ENCODE results near the gene COL25A1. TPM values are rescaled to one million over a fixed set of nuclear protein-coding genes. Genes with fewer than 3 reads are reported as not detected.
A peak's percentile ranks its signal among the peaks of the same experiment; 100 is the strongest.
"Not testable (repeated sequence)": the region's sequence is repeated elsewhere in the genome, so short reads cannot be mapped to it uniquely, and the experiment has no call there.

Gene COL25A1
- polyA plus RNA-seq, 1 donor: 9.5 TPM

DNA sequence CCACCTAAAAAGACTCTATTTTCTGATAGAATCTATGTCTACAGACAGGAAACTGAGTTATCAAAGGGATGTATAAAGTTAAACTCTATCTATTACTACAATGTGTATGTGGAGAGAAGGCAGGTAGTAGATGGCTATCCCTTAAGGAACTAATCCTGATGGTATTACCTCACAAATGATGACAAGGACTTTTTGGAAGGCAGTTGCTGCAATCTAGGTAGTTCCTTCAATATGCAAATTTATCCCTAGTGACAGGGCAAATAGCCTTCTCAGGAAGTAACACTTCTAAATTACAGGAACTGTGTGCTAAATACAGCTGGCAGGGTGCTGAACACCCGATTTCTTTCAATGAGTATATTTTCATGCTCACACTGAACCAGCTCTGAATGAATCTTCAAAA lies 177.4 kb downstream of the COL25A1 start:
- no peak for DNase-seq (ENCODE audit: low read depth)

DNA sequence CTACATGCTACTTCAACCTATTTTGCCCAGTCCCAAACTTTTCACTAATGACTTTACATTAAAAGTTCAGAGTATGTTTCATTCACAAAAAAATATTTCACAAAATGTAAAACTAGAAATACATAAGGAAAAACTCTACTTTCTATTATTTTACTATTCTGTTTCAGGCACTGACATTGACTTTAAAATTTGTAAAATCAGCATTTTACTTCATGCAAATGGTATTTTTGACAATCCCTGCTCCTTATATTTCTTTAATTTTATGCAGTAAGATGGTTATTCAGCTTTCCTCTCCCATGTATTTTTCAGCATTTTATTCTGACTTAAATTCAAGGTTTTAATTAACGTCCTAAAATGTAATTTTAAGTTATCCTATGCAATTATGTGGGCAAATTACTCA lies 178.5 kb downstream of the COL25A1 start:
- no peak for DNase-seq (ENCODE audit: low read depth)

DNA sequence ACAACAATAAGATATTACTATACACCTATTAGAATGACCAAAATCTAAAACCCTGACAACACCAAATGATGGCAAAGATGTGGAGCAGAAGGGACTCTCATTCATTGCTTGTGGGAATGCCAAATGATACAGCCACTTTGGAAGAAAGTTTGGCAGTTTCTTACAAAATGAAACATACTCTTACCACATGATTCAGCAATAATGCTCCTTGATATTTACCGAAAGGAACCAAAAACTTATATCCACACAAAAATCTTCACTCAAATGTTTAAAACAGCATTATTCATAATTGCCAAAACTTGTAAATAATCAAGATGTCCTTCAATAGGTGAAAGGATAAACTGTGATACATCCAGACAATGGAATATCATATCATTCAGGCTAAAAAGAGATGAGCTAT lies 180.9 kb downstream of the COL25A1 start:
- DNase-seq (ENCODE audit: low read depth): no peak

DNA sequence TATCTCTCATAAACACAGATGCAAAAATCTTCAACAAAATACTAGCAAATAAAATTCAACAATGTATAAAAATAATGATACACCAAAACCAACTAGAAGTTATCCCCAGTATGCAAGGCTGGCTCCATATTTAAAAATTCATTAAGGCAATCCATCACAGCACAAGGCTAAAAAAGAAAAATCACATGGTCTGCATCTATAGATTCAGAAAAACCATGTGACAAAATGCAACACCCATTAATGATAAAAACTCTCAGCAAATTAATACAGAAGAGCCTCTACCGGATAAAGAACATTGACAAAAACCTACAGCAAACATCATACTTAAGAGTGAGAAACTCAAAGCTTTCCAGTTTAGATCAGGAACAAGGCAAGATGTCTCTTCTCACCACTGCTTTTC lies 182.6 kb downstream of the COL25A1 start:
- DNase-seq (ENCODE audit: low read depth): no peak

DNA sequence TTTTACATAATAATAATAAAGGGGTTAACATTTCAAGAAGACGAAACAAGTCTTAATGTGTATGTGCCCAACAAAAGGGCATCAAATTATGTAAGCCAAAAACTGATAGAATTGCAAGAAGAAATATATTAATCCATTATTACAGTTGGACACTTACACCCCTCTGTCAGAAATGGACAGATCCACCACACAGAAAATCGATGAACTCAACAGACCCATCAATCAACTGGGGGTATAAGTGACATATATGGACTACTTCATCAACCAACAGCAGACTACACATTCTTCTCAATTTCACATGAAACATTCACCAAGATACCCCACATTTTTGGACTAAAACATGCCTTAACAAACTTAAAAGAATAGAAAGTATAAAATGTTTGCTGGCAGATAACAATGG lies 183.8 kb downstream of the COL25A1 start:
- no peak for DNase-seq (ENCODE audit: low read depth)

DNA sequence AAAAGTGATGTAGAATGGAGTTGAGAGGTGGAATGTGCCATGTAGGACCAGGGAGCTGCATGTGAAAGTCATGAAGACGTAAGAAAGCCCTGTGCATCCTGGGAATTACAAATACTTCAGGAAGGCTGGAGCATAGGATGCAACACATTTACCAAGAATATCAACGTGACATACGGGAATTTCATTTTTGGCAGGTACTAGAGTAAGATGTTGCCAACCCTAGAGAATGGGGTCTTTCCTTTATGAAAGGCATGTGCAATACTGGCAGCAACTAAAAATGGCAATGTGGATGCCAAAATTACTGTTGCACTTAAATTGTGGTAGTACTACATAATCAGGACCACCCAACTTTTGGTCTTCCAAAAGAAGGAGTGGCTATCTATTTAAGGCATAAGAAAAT lies 188.0 kb downstream of the COL25A1 start:
- DNase-seq (ENCODE audit: low read depth): no peak

DNA sequence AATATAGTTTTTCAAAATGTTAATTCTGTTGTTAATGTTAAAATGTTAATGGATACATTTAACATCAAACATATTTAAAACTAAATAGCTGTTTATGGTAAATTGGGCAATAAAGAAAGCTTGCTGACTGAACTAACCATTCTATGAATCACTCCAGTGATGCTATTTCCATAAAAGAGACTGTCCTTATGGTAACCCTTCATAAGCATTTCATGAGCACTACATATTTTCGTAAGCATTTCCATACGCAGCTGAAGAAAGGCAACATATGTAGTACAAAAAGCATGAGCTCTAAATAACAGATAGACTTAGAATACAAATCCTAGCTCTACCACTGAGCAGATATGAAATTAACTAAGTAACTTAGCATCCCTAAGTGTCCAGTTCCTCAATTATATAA lies 188.9 kb downstream of the COL25A1 start:
- peak; percentile 4 for DNase-seq (ENCODE audit: low read depth)

DNA sequence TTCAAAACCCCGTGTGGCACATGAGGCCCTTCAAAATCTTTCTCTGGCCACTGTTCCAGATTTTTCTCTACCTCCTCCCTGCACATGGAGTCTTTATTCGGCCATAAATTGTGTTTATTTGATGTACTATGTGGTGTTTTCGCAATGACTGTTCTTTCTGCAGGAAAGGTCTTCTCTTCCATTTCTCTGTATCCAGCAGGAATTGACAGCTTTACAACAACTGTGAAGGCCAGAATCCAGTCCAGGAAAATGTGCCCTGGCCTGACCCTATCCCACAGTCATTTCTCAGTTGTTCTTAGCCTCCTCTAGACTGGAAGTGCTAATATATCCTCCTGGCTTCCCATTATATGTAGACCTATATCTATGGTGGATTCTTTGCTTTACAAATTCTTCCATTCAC lies 191.4 kb downstream of the COL25A1 start:
- DNase-seq (ENCODE audit: low read depth): no peak

DNA sequence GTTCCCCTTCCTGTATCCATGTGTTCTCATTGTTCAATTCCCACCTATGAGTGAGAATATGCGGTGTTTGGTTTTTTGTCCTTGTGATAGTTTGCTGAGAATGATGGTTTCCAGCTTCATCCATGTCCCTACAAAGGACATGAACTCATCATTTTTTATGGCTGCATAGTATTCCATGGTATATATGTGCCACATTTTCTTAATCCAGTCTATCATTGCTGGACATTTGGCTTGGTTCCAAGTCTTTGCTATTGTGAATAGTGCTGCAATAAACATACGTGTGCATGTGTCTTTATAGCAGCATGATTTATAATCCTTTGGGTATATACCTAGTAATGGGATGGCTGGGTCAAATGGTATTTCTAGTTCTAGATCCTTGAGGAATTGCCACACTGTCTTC lies 194.2 kb downstream of the COL25A1 start:
- DNase-seq (ENCODE audit: low read depth): not testable (repeated sequence)

DNA sequence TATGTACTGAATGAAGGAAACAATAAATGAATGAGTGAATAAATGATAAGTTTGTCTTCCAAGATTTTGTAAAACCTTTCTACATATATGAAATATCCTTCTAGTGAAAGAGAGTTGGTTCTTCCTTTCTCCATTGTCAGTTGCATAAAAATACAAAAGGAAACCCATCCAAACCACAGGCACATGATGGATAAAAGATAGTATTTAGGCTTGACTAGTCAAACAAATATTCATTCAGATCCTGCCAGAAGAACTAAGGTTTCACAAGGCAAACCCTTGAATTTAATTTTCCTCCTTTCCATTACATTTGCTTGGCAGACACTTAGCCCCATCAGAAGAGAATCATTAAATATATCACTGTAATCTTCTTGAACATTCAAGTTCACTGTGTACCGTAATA lies 208.4 kb downstream of the COL25A1 start:
- no peak for DNase-seq (ENCODE audit: low read depth)

DNA sequence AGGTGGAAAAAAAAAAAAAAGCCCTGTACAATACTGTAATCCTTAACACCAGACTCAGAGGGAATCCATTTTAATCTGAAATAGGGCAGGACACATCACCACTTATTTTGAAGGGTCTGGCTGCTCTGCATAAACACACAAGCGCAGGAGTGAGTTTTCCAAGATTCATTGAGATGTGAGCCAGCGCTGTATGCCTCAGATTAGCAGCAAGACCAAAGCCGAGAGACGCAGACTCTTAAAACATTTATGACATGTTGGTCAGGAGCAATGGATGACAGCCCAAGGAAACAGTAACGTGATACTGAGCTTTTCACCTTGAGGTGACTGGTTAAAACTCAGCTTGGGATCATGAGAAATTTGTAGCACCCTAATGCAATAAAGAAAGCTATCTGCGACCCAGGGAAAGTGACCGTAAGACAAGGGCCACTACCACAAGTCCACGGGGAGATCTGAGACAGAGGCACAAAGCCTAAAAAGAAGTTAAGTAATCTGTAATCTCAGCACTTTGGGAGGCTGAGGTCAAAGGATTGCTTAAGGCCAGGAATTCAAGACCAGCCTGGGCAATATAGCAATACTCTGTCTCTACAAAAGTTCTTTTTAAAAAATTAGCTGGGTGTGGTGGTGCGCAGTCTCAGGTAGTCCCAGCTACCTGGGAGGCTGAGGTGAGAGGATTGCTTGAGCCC lies 210.6 kb downstream of the COL25A1 start:
- DNase-seq (ENCODE audit: low read depth): no peak

DNA sequence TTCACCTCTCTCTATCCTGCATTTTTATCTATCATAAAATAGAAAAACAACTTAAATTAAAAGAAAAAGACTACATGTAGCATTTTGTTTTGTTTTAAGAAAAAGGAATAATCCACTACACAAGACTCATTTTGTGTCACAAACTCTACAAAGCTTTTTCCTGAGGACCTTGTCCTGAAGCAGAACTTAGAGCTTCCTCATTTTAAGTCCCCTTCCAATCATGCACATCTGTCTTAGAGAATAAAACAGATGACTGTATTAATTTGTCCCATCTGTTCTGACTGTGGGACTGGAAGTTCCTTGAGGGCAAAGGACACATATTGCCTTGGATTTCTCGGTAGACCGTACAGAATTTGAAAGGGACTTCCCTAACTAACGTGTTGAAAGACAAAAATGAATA lies 218.5 kb downstream of the COL25A1 start:
- DNase-seq (ENCODE audit: low read depth): no peak

DNA sequence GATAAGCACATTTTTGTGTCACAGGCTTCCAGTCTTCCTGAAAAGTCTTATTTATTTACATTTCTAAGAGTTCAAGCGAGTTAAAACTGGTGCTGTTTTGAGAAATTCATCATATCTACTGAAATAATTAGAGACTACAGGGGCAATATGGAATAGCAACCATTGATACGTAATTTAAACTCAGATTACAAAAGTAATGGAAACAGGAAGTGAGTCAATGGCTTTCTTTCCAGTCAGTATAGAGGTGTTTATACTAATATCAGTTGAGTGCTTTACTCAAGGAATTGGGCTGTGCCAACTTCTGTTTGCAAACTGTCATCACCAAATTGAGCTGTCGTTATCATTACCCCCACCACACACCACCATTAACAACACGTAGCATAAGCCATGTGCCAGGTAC lies 222.7 kb downstream of the COL25A1 start:
- no peak for DNase-seq (ENCODE audit: low read depth)

DNA sequence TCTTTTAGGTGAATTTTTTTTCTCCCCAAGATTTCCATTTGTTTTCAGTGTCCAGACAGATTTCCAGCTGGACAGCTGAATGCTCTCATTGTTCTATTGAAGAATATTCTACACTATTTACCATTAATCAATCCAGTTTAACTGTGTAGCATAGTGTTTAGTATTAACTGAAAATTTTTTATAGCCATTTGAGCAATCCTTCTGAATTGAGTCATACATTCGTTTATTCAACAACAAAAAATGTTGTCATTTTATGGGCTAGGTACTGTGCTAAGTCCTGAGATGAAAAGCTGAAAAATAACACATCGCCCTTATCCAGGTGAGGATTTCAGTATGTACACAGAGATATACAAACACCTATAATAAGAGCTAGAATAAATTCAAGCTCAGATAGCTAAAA lies 223.3 kb downstream of the COL25A1 start:
- no peak for DNase-seq (ENCODE audit: low read depth)

DNA sequence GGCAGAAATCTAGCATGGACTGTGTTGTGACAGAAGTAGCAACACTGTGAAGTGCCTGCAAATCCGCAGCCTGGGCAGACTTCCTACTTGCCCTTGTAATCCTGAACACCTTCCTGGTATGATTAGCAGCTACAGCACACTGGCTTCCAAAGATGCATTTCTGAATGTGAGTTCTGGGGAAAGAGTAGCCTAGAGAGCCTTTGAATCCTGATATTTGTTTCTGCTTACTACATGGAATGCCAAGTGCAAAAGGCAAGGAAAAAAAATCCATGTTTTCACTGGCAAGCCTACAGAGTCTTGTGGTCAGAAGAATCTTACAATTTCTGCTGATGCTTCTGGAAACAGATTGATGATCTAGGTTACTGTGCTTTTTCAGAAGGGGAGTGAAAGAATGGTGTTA lies 223.7 kb downstream of the COL25A1 start:
- no peak for DNase-seq (ENCODE audit: low read depth)

DNA sequence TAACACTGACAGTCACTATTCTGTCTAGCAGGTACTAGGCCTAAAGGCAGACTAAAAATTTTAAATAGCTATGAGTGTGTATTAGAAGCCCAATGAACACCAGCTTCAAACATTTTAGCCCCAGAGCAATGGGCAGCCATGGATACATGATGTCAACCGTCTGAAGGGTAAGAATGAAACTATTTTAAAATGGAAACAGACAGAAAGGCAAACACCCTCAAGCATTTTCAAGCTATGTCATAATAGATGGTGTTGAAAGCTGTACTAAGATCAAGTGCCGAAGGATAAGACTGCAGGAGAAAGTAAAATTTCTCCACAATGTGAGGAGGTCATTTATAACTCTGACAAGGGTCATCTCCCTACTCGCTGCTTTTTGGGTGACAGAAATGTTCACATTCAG lies 225.0 kb downstream of the COL25A1 start:
- no peak for DNase-seq (ENCODE audit: low read depth)

DNA sequence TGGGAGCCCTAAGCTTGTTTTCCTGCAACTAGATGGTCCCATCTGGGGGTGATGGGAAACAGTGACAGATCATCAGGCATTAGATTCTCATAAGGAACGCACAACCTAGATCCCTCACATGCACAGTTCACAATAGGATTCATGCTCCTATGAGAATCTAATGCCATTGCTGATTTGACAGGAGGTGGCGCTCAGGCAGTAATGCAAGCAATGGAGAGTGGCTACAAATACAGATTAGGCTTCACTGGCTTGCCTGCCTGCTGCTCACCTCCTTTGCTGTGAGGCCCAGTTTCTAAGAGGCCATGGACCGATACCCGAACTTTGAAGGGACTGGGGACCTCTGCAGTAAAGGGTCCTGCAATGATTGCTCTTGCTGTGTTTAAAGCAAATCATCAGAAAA lies 225.7 kb downstream of the COL25A1 start:
- DNase-seq (ENCODE audit: low read depth): not testable (repeated sequence)

DNA sequence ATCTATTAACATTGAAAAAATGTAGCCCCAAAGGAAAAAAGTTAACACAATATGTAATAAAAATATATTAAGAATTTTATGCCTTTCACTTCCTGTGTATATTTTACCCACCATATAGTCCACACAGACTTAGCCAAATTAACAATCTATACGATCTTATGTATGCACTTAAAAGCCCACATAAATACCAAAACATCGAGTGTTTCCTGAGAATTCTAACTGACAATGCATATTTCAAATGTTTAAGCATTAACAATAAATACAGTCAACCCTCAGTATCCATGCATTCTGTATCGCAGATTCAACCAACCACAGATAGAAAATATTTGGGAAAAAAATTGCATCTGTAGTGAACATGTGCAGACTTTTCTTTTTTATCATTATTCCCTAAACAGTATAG lies 226.8 kb downstream of the COL25A1 start:
- no peak for DNase-seq (ENCODE audit: low read depth)

DNA sequence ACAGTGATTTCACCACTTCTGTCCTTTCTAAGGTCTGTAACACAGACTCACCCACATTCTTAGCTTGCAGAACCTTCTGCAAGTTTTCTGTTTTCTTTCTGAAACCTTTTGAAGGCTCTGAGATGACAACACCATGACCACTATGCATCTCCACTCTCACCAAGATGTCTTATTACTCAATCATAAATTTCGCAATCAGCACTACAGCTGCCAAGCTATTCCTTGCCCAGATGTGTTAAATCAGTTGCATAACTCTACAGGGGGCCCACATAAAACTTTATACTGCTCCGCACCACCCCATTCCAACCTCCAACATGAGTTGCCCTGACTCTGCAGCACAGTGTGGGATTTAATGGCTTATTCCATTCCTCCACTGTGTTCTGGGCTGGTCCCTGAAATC lies 229.9 kb downstream of the COL25A1 start:
- no peak for DNase-seq (ENCODE audit: low read depth)

DNA sequence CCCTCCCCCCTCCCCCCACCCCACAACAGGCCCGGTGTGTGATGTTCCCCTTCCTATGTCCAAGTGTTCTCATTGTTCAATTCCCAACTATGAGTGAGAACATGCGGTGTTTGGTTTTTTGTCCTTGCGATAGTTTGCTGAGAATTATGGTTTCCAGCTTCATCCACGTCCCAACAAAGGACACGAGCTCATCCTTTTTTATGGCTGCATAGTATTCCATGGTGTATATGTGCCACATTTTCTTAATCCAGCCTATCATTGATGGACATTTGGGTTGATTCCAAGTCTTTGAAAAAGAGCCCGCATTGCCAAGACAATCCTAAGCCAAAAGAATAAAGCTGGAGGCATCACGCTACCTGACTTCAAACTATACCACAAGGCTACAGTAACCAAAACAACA lies 231.8 kb downstream of the COL25A1 start:
- DNase-seq (ENCODE audit: low read depth): not testable (repeated sequence)

DNA sequence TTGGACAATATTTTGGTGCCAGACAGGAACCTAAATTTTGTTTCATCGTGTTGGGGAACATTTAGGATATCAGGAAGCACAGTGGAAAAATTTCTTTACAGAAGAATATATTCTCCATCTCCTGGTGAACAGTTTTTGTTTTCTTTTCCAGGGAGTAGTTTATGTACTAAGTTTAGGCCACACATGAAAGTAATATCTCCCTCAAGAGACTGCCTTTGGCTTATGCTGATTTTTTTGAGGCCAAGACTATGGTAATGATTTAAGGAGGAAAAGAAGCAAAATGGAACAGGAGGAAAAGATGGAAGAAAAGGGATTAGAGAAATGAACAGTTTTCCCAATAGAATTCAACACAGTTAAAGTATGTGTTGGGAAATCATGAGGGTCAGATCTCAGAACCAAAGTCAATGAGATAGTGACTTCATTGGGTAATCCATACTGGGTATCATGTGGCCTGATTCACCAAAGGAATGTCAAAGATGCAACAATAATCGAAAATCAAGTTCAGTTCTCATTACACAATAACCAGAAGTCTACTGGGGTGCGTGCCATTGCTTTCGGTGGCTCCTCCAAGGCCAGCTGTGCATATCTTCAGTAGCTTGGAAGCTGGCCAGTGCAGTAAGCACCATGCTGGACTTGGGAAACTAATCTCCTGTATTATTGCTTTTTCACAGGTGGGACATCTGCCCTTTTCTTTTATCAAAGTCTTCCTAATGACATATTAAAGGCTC lies 234.8 kb downstream of the COL25A1 start:
- peak; percentile 87 for DNase-seq (ENCODE audit: low read depth)

DNA sequence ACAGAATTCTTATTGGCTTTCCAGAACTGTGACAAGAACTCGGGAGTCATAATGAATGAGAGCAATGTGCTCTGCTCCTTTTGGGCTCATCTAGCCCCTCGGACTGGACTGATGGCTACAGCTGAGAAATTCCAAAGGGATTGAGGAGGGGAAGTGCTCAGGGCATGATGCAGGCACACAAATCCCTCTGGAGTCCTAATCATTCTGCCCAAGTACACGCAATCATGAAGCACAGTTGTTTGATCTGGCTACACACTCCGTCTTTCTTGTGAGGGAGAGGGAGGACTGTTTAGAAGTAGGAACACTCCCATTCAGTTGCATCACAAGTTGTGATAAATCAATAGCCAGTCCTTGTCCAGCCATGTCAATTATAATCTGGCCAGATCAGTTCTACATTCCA lies 237.5 kb downstream of the COL25A1 start:
- DNase-seq (ENCODE audit: low read depth): no peak

DNA sequence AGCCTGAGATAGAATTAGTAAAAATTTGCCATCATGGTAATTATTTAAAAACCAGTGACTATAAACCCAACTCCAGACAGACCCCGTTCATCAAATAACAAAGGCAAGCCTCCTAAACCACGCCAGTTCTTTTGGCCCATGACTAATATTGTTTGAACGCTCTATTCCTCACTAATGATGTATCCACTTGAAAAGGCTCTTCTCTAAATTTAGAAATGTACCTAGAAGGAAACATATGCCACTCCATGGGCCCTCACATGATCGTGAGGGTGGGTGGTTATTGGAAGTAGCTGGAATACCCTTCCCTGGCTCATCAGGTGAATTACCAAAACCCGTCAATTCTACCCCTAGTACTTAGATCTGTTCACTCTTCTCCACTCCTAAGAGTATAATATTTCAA lies 249.2 kb downstream of the COL25A1 start:
- no peak for DNase-seq (ENCODE audit: low read depth)

DNA sequence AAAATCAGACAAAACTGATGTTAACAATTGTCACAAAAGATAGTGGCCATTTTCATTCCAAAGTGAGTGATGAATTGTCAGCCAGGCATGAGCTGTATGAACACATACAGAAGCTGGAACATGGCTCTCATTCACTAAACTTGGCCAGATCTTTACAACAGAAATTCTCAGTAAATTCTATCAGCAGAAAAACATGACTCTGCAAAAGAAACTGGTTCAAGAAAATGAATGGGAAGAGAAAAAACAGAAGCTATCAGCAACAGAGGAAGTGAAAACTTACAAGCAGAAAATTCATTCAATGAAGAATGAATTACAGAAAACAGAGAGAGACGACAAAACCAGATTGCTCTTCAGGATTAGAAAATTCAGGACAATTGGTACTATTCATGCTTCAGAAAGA lies 249.6 kb downstream of the COL25A1 start:
- no peak for DNase-seq (ENCODE audit: low read depth)
